HCT116 (cell line): ENCODE results near the gene SIPA1L3.

Experiments used
- CTCF ChIP-seq, 3 experiments: fragments of 200-600 bp in 1 of 3; sonication (generic) in 1 of 3; IDR thresholded peaks in 2 of 3; conservative IDR thresholded peaks in 1 of 3; 2 replicates each; pipeline ENCODE4 v1.5.1; 2012 to 2017; ENCODE audit warnings: low read depth in 2 of 3, low read length in 2 of 3, antibody characterized with exemption in 1 of 3, borderline replicate concordance in 1 of 3, control low read depth in 1 of 3, mild to moderate bottlenecking in 1 of 3, mixed read lengths in 1 of 3, mixed run types in 1 of 3, moderate library complexity in 1 of 3; ENCODE audit not compliant: insufficient read depth in 1 of 3
- ELF1 ChIP-seq: IDR thresholded peaks from 2 replicates; pipeline ENCODE4 v1.6.1; 2012; ENCODE audit warnings: low read depth, borderline replicate concordance
- EZH2phosphoT487 ChIP-seq: fragments of 200-600 bp; IDR thresholded peaks from 2 replicates; pipeline ENCODE4 v1.6.1; 2018; ENCODE audit warnings: antibody characterized with exemption, borderline replicate concordance
- POLR2AphosphoS5 ChIP-seq: IDR thresholded peaks from 2 replicates; pipeline ENCODE4 v1.6.1; 2011; ENCODE audit warnings: mild to moderate bottlenecking, low read depth, low read length, moderate library complexity
- SRF ChIP-seq: IDR thresholded peaks from 2 replicates; pipeline ENCODE4 v1.6.1; 2012; ENCODE audit warnings: low read depth

- TF ChIP-seq CTCF (IDR thresholded peaks at IDR 0.05 in 2 of 3, conservative IDR thresholded peaks at IDR 0.05 in 1 of 3; ENCODE audit: borderline replicate concordance in 1 of 3, insufficient read depth in 1 of 3, low read depth in 2 of 3, low read length in 2 of 3): no peak
- no peak for TF ChIP-seq ELF1
- TF ChIP-seq POLR2AphosphoS5: no peak
- TF ChIP-seq EZH2phosphoT487: no peak
- no peak for TF ChIP-seq SRF
Measured at GRCh38 chr19:37903096-37903495, 3.9 kb upstream of the SIPA1L3 start.
